GM18520 (cell line): Measurements from ENCODE around the gene CLSTN1.

Experiments used
- ATAC-seq: cut with Tn5 transposase; IDR thresholded peaks from one replicate; pipeline ENCODE4 v1.9.1; 2021; ENCODE audit not compliant: unreplicated experiment

The CLSTN1 gene

DNA sequence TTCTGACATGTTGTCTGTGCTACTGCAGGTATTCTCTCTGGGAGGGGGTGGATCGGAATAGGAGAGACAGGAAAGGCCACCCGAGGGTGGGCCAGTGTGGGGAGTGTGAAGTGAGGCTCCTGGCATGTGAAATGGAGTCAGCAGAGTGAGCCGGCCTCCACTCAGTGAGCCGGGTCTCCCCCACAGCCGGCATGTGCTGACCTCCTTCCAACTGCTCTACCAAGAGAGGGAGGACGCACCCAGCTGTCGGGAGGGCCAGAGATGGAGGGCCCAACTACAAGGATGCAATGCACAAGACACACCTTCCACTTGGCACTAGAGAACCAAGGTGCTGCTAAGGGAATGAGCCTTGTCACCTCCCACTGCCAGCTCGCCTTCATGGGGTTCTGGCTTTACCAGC lies 28.2 kb upstream of the CLSTN1 start:
- no peak for ATAC-seq

DNA sequence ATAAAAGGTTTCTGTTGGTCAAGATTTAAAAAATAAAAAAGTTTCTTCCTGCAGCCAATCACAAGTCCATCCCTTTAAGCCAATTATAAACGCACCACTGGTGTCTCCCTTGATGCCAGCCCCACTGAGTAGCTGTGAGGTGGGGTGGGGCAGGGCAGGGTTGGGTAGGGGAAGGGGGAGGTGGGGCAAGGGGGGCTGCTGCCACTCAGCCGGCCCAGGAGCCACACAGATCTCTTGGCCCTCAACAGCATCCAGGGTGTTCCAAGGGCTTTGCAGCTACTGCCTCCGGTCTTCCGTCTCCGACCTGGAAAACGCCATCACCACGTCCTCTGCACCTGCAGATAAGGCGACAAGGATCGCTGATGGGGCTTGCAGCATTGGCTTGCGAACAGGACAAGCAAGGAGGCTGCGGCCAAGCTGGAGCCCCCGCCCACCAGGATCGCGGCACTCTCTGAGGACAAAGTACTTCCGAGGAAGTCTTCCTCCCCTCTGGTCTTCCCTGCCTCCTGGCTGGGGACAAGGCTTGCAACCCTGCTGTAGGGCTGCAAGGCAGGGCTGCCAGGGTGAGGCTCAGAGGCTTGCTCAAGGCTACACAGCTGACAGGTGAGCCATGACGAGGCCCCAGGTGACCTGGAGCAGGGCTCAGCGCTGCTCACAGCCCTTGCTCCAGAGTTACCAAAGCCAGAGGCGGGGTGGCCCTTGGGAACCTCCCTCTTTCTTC lies 26.8 kb upstream of the CLSTN1 start:
- ATAC-seq, result no peak

DNA sequence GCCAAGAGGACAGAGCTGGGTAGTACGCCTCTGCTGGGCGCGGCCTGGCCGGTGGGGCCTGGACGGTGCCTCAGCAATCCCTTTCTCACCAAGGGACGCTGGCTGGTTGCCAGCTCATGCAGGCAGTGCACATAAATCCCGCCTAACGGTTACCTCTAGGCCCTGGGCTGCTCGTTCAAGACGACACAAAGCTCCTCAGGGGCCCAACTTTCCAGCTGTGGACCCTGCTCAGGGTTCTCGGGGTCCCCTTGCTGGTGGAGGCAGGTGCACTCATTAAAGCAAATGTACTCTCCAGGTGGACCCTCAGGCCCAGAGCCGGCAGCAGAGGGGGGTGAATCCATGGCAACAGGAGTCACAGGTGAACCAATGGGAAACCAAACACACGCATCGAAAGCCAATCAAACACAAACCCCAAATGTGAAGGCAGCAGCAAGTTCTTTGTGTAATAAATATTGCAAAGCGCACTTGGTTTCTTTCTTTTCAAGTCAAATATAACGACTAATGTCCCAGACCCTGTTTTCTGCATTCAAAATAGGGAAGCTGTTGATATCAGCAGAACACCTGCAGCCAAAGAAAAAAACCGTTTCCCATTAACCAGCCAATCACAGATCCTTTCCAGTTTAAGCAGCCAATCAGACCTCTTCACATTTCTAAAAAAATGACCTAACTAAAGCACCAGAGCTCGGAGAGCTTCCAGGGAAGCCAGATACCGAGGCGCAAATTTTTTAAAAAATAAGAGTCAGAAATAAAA lies 26.1 kb upstream of the CLSTN1 start:
- ATAC-seq, result no peak

DNA sequence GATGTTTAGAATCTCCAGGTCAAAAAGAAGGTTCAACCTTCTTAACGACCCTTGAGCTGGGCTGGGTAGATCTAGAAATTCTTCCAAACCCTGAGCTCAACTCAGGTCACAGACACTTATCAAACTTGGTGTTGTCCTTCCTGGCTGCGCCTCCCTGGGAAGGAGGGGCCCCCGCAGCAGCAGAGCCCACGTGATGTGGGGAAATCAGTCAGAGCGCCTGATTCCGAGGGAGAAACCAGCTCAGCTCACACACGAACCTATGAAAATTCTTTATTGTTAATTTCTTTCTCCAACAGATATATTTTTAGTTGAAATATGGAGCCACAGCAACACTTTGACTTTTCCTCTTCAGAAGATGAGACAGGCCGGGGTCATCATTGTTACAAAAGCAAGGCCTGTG lies 24.3 kb upstream of the CLSTN1 start:
- no peak for ATAC-seq

DNA sequence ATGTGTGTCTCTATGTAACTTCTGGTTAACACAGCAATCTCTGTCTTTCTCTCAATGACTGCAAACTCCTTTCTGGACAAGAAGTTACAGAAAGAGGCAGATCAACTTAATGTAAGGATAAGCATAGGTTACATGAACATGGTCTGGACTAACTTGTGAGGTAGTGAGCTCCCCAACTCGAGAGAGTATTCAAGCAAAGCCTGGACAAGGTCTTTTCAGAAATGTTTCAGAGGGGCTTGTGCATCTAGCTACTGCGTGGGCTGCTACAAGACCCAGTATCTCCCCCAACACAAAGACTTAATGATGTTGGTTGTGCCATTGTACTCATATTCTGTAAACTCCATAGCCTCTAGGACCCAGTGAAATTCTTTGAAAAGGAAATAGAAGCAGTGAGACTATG lies 23.5 kb upstream of the CLSTN1 start:
- no peak for ATAC-seq

DNA sequence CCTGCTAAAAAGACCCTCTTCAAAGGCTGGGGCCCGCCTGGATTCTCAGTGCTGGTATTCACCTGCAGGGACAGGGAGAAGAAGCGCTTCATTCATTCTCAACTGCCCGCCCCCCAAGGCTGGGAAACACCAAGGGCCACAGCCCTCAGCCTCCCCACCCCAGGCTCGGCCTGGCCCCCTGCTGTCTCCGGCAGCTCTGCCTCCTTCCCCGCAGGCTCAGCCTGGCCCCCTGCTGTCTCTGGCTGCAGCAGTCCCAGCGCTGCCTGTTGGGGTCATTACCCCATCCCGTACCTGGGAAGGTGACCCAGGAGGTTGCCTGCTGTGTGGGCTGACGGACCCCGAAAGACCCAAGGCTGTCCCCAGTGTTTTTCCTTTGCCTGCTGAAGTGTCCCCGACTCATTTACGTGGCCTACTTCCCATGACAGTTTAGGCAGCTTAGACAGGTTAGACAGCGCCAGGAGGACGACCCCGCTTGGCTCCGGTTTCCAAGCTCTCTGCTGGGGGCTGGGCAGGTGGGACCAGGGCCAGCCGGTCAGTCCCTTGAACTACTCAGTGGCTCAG lies 22.9 kb upstream of the CLSTN1 start:
- ATAC-seq, result no peak

DNA sequence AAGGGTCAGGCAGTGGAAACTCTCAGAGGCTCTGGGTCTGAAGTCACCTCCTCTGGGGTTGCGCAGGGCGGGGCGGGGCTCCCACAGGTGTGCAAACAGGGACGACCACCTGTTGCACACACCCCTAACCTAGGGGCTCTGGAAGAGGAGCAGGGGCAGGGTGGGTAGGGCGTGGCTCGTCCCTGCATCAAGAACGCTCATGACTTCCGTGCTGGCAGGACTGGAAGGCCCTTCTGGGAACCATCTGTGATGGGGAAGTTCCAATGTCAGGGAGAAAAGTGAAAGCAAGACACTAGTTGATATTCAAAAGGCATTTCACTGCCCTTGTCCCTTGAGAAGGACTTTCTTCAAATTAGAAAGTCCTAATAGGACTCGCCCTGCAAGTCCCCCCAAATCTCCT lies 22.1 kb upstream of the CLSTN1 start:
- ATAC-seq, result no peak

DNA sequence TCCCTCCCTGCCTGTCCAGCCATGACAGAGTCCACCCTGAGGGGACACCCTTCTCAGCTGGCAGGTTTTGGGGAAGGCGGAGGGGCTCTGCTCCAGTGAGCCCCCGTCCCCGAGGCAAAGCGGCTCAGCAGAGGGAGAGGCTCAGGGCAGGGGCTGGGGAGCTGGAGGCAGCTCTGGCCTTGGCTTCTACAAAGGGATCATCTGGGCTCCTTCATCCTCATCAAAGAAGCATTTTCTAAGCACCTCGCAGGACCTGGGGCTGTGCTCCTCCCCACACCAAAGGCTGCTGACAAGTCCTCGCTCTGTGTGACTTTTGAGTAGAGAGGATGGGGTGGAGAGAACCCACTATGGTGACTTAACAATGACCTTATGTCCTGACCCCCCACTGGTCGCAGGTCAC lies 21.0 kb upstream of the CLSTN1 start:
- ATAC-seq, result no peak

DNA sequence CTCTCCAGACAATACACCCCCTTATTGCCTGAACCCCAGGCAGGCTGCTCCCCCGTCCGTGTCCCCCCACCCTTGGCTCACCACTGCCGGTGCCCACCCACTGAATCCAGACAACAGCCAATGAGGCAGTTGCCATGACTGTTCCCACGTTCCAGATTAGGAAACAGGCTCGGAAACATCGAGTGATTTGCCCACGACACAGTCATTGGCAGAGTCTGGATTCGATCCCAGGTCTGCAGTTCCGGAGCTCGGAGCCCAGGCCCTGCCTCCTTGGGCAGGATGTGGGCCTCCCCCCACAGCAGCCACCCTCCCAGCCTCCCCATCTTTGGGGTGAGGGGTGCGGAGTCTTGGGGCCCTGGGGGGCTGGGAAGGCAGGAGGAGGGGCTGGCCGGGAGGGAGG lies 20.3 kb upstream of the CLSTN1 start:
- no peak for ATAC-seq

DNA sequence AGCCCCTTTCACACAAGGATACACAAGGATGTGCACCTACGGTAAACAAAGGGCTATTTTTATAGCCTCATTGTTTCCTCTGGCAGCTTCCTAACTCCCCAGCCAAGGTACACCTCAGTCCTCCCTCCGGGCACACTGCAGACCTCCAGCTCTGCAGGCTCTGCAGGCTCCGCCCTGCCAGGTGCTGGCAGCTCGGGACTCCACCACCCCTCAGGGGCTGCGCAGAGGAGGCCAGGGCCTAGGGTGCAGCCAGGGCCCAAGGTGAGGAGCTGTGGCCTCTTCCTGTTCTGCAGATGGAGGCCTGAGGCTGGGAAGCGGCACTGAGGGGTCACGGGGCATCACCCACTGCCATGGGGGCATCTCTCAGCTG lies 19.8 kb upstream of the CLSTN1 start:
- no peak for ATAC-seq

DNA sequence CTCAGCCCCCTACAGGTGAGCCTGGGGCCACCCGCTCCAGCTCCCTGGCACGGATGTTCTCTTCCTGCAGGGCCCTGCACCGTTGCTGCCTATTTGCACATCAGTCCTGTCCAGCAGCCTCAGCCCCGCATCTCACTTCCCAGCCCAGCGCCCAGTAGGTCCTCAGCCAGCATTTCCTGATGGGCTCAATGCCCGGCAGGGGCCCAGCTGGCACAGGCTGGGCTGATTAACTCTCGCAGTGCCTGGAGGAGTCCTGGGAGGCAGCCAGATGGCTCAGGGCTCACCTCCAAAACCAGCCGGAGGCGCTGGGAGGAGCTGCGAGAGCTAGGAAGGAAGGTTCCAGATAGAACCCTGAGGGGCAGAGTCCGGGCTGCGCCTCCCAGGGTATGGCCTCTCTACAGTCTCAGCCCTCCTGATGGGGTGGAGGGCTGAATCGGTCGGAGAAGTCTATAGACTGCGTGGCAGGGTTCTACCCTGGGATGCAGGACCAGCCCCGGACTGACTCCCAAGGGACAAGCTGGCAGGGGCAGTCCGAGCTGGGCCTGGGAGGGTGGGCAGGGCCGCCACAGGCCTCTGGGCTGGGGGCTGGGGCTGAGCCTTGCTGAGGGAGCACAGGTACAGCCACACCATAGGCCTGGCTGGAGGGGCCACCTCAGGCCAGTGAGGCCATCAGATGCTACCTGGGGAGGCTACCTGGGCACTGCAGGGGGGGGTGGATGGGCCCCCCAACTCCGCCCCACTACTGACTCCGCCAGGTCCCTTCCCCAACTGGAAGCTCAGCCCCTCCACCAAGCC lies 19.2 kb upstream of the CLSTN1 start:
- no peak for ATAC-seq

DNA sequence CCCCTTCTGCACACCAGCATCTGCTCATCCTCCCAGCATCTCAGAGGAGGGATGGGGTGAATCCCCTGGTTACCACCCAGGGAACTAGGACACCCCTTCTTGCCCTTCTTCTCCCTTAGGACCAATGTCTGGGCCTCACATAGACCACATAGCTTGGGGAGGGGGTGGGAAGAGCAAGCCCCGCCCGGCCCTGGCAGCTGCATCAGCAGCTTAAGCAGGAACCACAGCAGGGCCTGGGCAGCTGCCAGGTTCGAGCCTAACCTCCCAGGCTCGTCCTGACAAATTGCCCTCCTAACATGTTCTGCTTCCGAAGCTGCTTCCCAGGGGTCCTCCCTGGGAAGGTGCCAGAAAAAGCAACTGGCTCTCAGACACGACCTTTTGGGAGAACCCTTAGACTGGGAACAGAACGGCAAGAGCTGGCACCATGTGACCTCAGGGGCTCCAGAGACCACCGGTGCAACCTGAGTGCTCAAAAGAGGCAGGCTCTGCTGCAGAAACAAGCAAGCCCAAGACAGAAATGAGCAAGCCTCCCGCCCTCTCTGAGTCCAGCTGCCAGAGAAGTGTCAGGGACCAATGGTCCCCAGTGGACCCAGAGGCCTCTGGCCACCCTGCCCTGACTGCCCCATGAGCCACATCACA lies 18.4 kb upstream of the CLSTN1 start:
- ATAC-seq, result no peak

DNA sequence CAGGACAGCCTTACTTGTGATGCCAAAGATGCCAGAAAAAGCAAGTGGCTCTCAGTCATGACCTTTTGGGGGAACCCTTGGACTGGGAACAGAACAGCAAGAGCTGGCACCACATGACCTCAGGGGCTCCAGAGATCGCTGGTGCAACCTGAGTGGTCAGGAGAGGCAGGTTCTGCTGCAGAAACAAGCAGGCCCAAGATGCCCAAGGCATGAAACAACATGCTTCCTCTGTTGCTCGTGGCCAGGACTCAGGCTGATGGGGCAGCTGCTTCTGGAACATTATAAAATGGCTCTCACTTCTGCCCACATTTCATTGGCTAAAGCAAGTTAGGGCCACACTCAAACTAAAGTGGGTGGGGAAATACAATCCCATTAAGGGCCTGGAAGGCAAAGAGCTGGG lies 17.7 kb upstream of the CLSTN1 start:
- no peak for ATAC-seq

DNA sequence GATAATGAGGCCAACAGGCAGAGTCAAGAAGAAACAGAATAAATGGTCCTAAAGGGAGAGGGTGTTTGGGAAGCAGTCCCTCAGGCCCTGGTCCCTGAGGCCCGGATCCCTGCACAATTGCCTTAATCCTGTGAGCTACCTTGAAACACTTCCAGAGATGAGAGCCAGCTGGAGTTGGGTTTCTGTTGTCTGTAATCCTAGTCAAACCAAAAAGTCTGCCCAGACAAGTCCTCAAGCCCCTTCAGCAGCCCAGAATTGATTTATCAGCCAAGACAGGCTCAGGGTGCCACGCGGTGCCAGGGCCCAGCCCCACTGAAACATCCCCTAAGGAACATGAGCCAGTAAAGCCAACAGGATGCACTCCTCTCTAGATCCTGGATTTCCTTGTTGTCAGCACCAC lies 16.4 kb upstream of the CLSTN1 start:
- ATAC-seq, result no peak

DNA sequence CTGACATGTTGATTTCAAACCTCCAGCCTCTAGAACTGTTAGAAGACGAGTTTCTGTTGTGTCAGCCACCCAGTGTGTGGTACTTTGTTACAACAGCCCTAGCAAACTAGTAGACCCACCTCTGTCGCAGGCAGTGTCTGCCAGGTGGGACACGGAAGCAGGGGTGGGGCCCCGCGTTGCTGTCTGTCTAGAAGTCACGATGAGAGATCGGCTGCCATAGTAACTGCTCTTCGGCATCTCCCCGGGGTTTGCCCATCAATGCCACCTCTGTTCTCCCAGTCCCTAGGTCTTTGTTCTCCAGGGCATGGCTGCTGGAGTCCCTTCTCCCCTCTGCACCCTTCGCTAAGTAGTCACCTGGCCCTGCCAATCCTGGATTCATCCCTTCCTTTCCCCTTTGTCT lies 15.2 kb upstream of the CLSTN1 start:
- no peak for ATAC-seq

DNA sequence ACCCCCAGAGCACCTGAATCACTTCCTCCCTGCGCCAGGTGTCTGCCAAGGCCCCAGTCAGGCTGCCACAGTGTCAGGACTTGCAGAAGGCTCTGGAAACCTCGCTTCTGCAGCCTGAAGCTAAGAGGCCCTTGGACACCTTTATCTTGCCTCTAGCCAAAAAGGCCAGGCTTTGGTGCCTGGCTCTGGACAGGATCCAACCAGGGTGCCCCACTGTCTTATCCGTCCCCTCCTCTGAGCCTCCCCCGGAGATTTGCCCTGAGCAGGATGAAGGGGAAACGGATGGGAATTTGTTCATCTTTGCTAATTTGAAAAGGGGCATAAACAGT lies 12.8 kb upstream of the CLSTN1 start:
- no peak for ATAC-seq

DNA sequence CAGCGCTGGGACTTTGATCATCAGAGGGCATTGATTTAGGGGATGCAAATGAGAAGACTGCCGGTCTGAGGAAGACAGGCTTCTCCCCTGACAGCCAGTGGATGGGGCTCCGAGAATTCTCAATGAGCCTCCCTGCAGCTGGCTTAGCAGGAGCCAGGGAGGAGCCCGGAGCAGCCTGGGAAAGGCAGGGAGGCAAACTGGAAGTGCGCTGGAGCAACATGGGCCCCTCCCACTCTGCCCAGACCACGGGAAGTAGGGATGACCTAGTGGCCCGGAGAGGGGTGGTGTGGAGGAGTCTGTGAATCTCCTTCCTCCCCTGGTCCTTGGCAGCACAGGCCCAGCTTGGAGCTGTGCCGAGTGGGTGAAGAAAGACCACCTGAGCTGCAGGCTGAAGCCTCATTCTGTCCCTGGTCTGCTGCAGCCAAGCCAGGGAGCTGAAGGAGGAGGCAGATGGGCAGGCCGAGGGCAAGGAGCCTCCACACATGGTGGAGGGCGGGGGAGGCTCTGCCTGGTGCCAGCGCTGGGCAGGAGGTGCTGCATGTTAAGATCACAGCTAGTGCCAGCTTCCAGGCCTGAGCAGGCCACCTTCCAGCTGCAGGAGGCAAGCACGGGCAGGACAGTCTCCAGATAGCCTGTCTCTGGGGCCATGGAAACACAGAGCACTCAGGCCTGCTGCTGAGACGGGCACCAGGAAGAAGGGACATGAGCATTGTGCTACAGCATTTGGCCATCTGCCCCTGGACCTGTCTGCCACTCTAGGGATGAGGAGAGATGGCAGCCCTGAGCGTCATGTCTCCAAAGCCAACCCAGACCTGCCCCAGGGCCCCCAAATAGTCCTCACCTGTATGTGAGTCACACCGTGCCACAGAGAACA lies 12.2 kb upstream of the CLSTN1 start:
- no peak for ATAC-seq

DNA sequence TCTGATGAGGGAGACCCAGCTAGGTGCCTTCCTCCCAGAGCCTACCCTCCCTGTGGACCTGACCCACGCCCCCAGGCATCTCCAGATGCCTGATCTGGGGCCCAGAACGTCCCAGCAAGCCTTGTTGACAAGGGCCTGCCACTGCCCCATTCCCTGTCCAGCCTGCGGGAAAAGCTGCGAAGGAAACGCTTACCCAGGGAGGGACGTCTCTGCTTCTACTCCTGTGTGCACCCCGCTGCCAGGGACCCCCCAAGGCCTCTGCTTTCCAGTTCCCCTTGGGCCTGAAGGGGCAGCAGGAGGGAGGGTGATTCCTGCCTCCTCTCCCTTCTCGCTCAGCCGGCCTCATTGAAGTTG lies 11.6 kb upstream of the CLSTN1 start:
- ATAC-seq, result no peak

DNA sequence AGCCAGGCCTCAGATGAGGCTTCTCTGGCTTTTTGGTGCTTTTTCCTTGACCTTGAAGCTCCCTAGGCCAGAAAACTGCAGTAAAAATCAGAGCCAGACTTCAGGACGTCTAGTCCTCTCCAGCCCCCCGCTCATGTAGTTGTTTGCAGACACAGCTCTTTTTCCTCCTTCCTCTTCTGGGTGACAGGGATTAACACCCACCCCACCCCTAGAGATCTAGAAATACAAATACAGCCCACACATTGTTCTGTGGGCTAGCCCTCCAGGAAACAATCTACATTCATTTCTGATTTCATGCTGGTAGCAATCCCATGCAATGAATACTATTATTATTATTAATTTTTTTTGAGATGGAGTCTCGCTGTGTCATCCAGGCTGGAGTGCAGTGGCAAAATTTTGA lies 9.9 kb upstream of the CLSTN1 start:
- ATAC-seq, result no peak

DNA sequence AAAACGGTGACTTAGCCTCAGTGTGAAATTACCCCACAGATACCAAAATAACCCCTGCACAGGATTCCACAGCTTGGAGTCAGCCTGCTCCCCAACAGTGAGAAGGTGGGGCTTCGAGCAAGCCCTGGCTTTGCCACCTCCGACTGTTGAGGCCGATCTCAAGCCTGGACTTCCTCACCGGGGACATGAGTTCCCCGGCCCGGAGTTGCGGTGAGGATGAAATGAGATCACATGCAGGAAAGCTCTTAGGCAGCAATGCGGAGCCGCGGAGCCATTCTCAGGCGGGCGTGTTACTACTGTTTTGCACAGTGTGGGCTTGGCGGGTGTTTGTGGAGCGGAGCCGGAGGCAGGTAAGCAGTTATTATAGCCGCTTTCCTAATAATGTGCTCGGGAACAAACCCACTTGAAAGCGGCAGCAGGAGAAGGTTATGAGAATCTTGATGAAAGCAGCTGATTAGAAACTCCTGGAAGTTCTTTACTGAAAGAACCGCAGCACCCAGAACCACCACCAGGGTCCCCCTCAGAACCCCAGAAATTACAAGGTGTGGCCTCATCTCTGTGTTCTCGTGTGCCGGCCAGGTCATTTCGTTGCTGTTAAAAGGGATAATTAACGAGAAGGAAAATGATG lies 3.9 kb upstream of the CLSTN1 start:
- no peak for ATAC-seq
